Activated CD8-positive, alpha-beta memory T cell treated with anti-CD3 and anti-CD28 coated beads for 4 hours (primary cell): ENCODE data around the gene ADORA1.

Experiments used
- DNase-seq, 2 donors: peaks; one replicate each; pipeline ENCODE4 v3.0.0-alpha.2; 2020; ENCODE audit warnings: low read depth in 2 of 2

The ADORA1 gene

GRCh38 chr1:203121186-203122015, 6.1 kb upstream of the ADORA1 start:
- DNase-seq, result no peak

DNA sequence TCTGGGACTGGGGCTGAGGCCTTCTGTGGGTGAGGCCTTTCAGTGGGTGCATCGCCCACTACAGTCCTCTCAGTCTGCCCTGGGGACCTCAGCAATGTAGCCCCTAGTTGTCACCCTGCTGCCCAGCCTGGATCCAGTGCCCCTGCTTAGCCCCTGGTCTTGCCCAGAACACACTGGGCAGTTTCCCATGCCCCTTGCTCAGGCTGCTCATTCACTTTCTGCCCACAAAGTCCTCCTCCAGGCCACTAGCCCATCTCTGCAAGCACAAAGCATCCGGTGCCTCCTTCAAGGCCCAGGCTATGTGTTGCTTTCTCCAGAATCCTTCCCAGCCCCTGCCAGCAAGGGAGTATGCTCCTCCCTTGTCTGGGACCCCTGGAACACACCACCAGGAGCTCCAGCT, 5.4 kb upstream of the ADORA1 start:
- no peak for DNase-seq

GRCh38 chr1:203124011-203124410, 3.5 kb upstream of the ADORA1 start:
- DNase-seq, result no peak

GRCh38 chr1:203124546-203125317, 2.8 kb upstream of the ADORA1 start:
- DNase-seq, result no peak

DNA sequence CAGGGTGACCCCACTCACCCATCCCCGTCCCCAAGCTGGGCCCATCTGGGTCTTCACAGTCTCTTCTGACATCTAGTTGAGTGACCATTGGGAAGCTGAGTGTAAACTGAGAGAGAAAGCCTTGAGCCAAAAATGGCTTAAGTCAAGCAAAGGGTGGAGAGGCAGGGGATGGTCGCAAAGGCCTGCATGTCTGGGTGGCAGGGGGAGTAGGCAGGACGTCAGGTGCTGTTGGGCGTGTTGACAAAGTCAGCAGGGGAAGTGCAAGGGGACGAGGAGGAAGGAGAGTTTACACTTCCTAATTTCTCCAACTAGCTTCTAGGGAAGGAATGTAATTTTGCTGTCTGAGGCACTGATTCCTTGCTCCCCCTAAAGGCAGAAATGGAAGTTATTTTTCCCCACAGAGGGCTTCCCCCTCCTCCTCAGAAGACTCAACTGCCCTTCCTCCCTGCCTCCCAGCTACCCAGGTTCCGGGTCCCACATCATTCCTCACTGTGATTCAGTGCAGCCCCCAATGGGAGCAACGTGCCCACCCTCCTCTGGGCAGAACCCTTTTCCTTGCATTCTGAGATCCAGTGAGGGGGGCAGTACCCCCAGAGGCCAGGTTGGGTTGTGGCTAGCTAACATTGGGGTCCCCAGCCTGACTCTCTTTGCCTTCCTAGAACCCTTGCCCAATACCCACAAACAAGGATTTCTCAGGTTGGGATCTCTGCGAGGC, 1.2 kb upstream of the ADORA1 start:
- no peak for DNase-seq

DNA sequence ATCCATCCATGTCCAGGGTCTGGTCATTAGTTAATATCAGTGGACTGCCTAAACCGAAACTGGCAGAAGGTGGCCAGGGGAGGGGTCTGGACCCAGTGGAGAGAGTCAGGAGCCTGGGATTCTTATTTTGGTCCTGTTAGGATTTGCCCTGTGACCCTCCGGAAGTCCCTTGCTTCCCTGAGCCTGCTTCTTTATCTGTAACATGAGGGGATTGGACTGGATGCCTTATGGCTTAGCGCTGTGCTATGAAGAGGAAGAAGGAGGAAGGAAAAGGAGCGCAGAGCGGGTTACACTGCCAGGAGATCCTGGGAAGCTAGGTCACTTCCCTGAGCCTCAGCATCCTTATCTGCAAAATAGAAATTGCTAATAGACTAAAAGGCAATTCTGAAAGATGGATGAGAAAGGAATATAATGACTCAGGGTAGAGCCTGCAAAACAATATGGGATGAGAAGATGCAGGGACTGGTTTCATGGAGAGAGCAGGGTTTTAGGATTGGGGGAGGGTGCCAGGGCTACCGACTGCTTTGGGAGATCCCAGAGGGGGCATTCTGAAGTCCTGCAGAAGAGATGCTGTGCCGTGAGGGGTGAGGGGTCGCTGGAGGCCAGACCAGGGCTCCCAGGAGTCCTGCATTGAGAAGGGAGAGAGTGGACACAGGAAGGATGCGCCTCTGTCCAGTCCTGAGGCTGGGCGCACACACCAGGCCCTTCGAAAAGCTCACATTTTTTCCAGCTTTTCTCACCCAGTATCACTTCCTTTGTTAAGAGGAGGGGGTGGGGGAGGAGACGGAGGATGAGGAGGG, 460 bp upstream of the ADORA1 start:
- no peak for DNase-seq

GRCh38 chr1:203128431-203128715, 847 bp downstream of the ADORA1 start:
- DNase-seq, result no peak

- no peak for DNase-seq
Measured at GRCh38 chr1:203128716-203129500, 1.4 kb downstream of the ADORA1 start.

DNA sequence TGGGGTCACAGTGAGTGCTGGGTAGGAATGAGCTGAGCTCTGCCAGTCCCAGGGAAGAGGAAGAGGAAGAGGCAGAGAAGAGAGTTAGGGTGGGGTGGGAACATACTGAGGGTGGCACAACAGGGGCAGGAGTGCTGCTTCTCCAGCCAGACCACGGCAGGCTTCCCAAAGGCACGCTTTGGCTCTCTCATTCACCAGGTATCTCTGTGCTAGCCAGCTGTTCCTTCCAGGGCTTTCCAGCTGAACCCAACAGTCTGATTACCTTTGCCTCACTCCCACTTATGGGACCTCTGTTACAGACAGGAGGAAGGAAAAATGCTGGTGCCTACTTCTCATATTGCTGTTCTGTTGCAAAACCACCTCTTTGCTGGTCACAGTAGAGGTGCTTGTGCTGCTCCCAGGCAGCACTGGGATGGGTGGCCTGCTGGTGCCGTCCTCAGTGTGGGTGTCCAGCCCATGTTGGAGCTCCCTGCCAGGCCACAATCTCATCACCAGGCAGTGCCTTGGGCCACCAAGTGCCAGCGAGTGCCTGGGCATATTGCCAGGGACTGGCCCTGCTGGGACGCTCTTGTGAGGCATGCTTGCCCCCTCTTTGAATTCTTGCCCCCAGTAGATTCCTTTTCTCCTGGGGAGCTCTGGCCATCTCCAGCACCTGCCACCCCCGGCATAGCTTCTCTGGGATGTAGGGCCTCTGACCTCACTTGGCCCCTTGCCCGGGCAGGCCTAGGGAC, 2.1 kb downstream of the ADORA1 start:
- DNase-seq, result no peak

DNA sequence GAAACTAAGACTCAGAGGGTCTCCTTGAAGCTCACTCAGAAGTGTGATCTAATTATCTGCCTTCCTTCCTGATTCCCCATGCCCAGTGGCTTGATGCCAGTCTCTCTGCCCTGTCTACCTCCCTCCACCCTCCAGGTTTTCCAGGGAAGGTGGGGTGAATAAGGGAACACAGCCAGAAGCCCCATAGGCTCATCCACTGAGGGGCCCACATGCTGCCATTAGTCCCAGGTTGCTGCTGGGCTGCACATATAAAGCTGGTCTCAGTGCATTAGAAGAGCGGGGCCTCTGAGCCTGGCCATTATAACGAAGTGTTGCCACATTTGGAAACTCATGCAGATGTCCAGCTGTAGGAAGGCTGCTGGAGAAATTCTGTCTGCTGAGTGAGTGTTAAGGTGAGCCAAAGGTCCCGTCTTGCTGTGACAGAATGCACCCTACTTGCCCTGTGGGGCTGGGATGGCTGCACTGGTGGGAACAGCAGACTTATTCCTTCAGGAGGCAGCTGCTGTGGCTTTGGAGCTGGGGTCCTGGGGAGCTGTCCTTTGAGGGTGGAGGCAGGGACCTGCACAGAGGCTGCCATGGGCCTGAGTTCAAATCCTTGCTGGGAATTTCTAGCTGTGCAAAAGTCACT, 2.9 kb downstream of the ADORA1 start:
- no peak for DNase-seq

DNA sequence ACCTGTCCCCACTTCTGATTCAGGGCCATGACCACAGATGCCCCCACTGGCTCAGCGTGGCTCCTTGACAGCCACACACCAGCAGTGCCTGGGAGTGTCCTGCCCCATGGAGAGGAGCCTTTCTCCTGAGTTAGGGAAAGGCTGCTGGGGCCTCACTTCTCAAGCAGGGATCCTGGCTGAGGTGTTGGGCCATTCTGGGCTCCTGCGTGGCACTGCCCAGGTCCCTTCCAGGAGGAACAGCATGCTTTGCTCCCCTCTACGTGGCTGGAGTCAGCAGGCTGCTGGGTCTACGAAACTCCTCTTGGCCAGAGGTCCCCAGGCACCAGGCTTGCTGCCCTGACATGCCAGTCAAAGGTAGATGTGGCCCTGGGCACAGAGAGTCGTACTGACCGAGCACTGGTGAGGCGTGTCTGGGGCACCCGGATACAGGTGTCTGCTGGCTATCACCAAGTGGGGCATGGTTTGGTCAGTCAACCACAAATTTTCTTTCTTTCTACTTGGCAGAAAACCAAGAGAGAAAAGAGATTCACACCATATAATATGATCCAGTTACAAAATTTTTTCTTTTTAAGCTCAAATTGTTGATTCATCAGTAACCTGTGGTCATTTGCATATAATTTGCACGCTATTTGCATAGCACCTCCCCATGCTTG, 4.1 kb downstream of the ADORA1 start:
- no peak for DNase-seq

GRCh38 chr1:203133970-203134725, 6.6 kb downstream of the ADORA1 start:
- no peak for DNase-seq

DNA sequence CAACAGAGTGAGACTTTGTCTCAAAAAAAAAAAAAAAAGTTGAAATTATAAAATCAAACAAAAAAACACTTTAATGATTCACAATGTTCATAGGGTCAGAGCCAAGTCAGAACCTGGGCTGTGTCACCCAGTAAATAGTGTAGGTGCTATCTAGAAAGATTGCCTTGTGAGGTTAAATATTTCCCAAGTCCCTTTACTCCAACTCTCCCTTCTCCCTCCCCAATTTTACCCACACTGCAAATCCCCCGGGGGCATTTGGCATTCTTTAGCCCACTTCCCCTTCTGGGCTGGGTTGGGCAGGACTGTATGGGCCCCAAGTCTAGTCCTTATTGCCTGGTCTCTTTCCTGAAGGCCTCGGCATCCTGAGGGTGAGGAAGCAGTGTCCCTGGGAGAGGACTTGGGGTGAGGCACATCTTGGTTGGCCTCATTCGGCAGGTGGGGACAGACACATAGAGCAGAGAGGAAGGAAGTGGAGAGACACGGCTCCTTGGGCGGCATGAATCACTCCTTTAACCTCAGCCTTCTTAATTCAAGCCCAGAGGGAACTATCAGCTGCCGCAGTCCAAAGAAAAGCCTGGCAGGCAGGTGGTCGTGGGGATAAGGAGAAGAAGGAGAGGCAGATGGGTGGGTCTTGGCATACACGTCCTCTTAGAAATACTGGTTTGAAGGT, 8.2 kb downstream of the ADORA1 start:
- no peak for DNase-seq

DNA sequence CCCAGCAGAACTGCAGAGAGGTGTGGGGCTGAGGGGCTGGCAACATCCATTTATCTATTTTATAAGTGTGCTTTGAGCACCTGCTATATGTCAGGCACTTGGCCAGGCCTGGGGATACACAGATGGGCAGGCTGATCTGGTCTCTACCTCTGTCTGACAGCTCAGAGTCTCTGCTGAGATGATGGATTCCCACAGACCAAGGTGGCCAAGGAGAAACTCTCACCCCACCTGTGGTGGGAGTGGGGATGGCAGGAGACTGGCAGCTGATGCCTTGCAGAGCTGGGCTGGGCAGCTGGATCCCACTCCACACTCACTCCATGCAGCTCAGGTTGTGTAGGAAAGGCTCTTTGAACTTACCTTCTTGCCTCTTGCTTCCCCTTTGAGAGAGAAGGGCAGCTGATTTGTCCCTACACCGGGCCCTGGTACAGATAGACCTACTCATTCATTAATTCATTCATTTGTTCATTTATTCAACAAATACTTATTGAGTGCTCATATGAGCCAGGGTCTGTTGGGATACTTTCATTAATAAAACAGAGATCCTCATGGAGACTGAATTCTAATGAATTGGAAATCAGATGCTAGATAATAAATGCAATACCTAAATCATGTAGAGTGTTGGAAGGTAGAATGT, 9.0 kb downstream of the ADORA1 start:
- DNase-seq, result no peak

DNA sequence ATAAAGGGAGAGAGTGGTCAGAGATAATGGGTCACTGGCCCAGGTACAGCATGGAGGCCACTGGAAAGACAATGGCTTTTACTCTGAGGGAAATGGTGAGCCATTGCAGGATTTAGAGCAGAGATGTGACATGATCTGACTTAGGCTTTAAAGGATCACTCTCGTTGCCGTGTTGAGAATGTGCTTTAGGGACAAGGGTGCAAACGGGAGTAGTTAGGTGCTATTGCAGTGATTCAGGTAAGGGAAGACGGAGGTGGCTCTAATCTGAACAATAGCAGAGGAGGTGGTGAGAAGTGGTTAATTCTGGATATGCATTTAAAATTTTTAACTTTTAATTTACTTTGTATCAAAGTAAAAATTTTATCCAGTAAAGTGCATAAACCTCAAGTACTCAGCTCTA, 9.8 kb downstream of the ADORA1 start:
- DNase-seq, result no peak

DNA sequence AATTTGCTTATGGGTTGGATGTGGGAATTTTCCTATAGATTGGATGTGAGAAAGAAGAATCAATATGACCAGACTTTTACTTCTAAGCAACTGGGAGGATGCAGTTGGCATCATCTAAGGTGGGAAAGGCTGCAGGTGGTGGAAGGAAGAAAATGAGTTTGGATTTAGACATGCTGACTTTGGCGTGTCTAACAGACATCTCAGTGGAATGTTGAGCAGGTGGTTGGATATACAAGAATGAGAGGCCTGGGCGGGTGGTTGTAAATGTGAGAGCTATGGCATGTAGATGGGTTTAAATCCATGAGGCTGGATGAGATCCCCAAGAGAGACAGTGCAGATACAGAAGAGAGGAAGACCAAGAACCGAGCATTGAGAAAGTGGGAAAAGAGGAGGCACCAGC, 10.5 kb downstream of the ADORA1 start:
- DNase-seq, result no peak

GRCh38 chr1:203139976-203140475, 12.5 kb downstream of the ADORA1 start:
- no peak for DNase-seq
